H1 (cell line): ENCODE data around the gene RBMS1. TPM values are rescaled to one million over a fixed set of nuclear protein-coding genes. Genes with fewer than 3 reads are reported as not detected.

Experiments used
- CTCF ChIA-PET: fragments of 300-600 bp; sonication (Branson Sonifier 250); formaldehyde crosslinking; loops from one replicate; lab custom pipeline; 2021; ENCODE audit not compliant: partially characterized antibody; lab: Charles Lee
- POLR2A ChIA-PET: fragments of 300-600 bp; sonication (Branson Sonifier 250); formaldehyde crosslinking; loops from one replicate; lab custom pipeline; 2021; ENCODE audit warnings: inconsistent platforms; ENCODE audit not compliant: partially characterized antibody; lab: Charles Lee
- DNase-seq, 2 experiments: peaks; one replicate each; pipeline versions ENCODE4 v3.0.0 to v3.0.0-alpha.2; 2010 to 2022; ENCODE audit warnings: low spot score in 2 of 2, low read depth in 1 of 2, mixed read lengths in 1 of 2
- FAIRE-seq: peaks from 2 replicates; lab custom pipeline; 2011; peaks lifted over from hg19 to GRCh38; lab: Jason Lieb, UNC
- H2AFZ ChIP-seq: 2 replicates; pipeline ENCODE4 v1.8.1; 2012; ENCODE audit warnings: low read length, inconsistent platforms
- H2AK5ac ChIP-seq: 2 replicates; pipeline ENCODE4 v1.6.1; 2013; ENCODE audit warnings: low read depth, low read length
- H2BK120ac ChIP-seq: replicated peaks from 2 replicates; pipeline ENCODE3; 2013; ENCODE audit warnings: low read depth, low read length, inconsistent platforms
- H2BK12ac ChIP-seq: 2 replicates; pipeline ENCODE4 v1.6.1; 2013; ENCODE audit warnings: low read depth, low read length
- H2BK15ac ChIP-seq: 2 replicates; pipeline ENCODE4 v1.6.1; 2013; ENCODE audit warnings: low read length
- H2BK20ac ChIP-seq: 2 replicates; pipeline ENCODE4 v1.6.1; 2013; ENCODE audit warnings: low read length
- H2BK5ac ChIP-seq: 2 replicates; pipeline ENCODE4 v1.6.1; 2013; ENCODE audit warnings: low read depth, low read length
- H3K14ac ChIP-seq: 2 replicates; pipeline ENCODE4 v1.6.1; 2013; ENCODE audit warnings: inconsistent platforms; ENCODE audit not compliant: insufficient read length
- H3K18ac ChIP-seq: 2 replicates; pipeline ENCODE4 v1.6.1; 2013; ENCODE audit warnings: low read length; ENCODE audit errors: extremely low read depth
- H3K23ac ChIP-seq: 2 replicates; pipeline ENCODE4 v1.6.1; 2013; ENCODE audit warnings: inconsistent platforms; ENCODE audit not compliant: insufficient read length
- H3K23me2 ChIP-seq: 2 replicates; pipeline ENCODE4 v1.6.1; 2013; ENCODE audit warnings: low read depth, low read length
- H3K27ac ChIP-seq: 2 replicates; pipeline ENCODE4 v1.6.1; 2011; ENCODE audit warnings: low read depth, low read length, inconsistent platforms
- H3K27me3 ChIP-seq, 4 experiments: replicated peaks in 1 of 4; 1 replicate in 1 of 4; 2 replicates in 3 of 4; pipeline versions ENCODE4 v1.6.1 to v1.8.1; 2011 to 2013; ENCODE audit warnings: low read length in 3 of 4, mild to moderate bottlenecking in 3 of 4, inconsistent platforms in 2 of 4, mixed read lengths in 2 of 4, moderate library complexity in 1 of 4; ENCODE audit not compliant: control insufficient read depth in 3 of 4, insufficient read depth in 3 of 4; ENCODE audit errors: extremely low read depth in 1 of 4
- H3K36me3 ChIP-seq, 4 experiments: 2 replicates each; pipeline versions ENCODE4 v1.6.1 to v1.8.1; 2011 to 2013; ENCODE audit warnings: mild to moderate bottlenecking in 4 of 4, low read length in 3 of 4, moderate library complexity in 2 of 4, control low read depth in 1 of 4, inconsistent platforms in 1 of 4; ENCODE audit not compliant: insufficient read depth in 4 of 4, control insufficient read depth in 2 of 4
- H3K4ac ChIP-seq: replicated peaks from 2 replicates; pipeline ENCODE3; 2013; ENCODE audit warnings: low read length, low read depth, mixed read lengths, inconsistent platforms; ENCODE audit not compliant: insufficient read length
- H3K4me1 ChIP-seq, 4 experiments: replicated peaks in 1 of 4; 1 replicate in 1 of 4; 2 replicates in 3 of 4; pipeline versions ENCODE4 v1.6.1 to v1.8.1; 2011 to 2013; ENCODE audit warnings: low read length in 3 of 4, inconsistent platforms in 2 of 4, mixed read lengths in 1 of 4; ENCODE audit not compliant: insufficient read depth in 4 of 4, control insufficient read depth in 3 of 4
- H3K4me2 ChIP-seq, 2 experiments: 2 replicates each; pipeline versions ENCODE4 v1.6.1 to v1.8.1; 2011 to 2013; ENCODE audit warnings: low read depth in 2 of 2, low read length in 2 of 2, control low read depth in 1 of 2, inconsistent platforms in 1 of 2, mild to moderate bottlenecking in 1 of 2; ENCODE audit not compliant: insufficient read depth in 1 of 2
- H3K4me3 ChIP-seq, 4 experiments: fragments of 200-600, 300-600 bp in 1 of 4; sonication (generic), shearing (Covaris generic), sonication (Bioruptor Twin) in 1 of 4; 2 replicates each; pipeline versions ENCODE4 v1.5.1 to v1.8.1; 2011 to 2016; ENCODE audit warnings: low read length in 4 of 4, low read depth in 3 of 4, control low read depth in 2 of 4, inconsistent platforms in 2 of 4, mild to moderate bottlenecking in 2 of 4, mixed read lengths in 1 of 4, moderate library complexity in 1 of 4; ENCODE audit not compliant: insufficient read depth in 2 of 4; ENCODE audit errors: extremely low read depth in 1 of 4
- H3K56ac ChIP-seq: replicated peaks from 2 replicates; pipeline ENCODE3; 2013; ENCODE audit warnings: low read depth, mild to moderate bottlenecking, mixed read lengths, low read length, inconsistent platforms; ENCODE audit not compliant: insufficient read length
- H3K79me1 ChIP-seq: 2 replicates; pipeline ENCODE4 v1.6.1; 2013; ENCODE audit warnings: low read depth, low read length, control low read depth
- H3K79me2 ChIP-seq, 2 experiments: 2 replicates each; pipeline versions ENCODE4 v1.6.1 to v1.8.1; 2012 to 2013; ENCODE audit warnings: low read length in 2 of 2, mild to moderate bottlenecking in 2 of 2, inconsistent platforms in 1 of 2; ENCODE audit not compliant: insufficient read depth in 2 of 2, control insufficient read depth in 1 of 2
- H3K9ac ChIP-seq, 4 experiments: replicated peaks in 1 of 4; 1 replicate in 1 of 4; 2 replicates in 3 of 4; pipeline versions ENCODE4 v1.6.1 to v1.8.1; 2011 to 2013; ENCODE audit warnings: low read depth in 3 of 4, low read length in 3 of 4, control low read depth in 2 of 4, mild to moderate bottlenecking in 2 of 4, moderate library complexity in 2 of 4, inconsistent platforms in 1 of 4; ENCODE audit errors: extremely low read depth in 1 of 4
- H3K9me3 ChIP-seq, 2 experiments: 2 replicates each; pipeline versions ENCODE4 v1.6.1 to v1.8.1; 2012 to 2013; ENCODE audit warnings: mild to moderate bottlenecking in 2 of 2, moderate library complexity in 2 of 2, control low read depth in 1 of 2, inconsistent platforms in 1 of 2, low read depth in 1 of 2, low read length in 1 of 2, mixed read lengths in 1 of 2; ENCODE audit not compliant: insufficient read depth in 2 of 2
- H4K20me1 ChIP-seq, 2 experiments: replicated peaks in 1 of 2; 2 replicates each; pipeline versions ENCODE3 to v1.8.1; 2011 to 2013; ENCODE audit warnings: inconsistent platforms in 2 of 2, low read length in 2 of 2, mild to moderate bottlenecking in 1 of 2; ENCODE audit not compliant: insufficient read depth in 2 of 2, control insufficient read depth in 1 of 2
- H4K5ac ChIP-seq: 2 replicates; pipeline ENCODE4 v1.6.1; 2013; ENCODE audit warnings: low read length, low read depth, mixed read lengths, inconsistent platforms; ENCODE audit not compliant: insufficient read length
- H4K8ac ChIP-seq: 2 replicates; pipeline ENCODE4 v1.8.0; 2013; ENCODE audit warnings: mild to moderate bottlenecking, moderate library complexity, low read length, inconsistent platforms; ENCODE audit not compliant: insufficient read depth; ENCODE audit errors: extremely low read depth
- H4K91ac ChIP-seq: replicated peaks from 2 replicates; pipeline ENCODE3; 2013; ENCODE audit warnings: low read length, mixed read lengths, inconsistent platforms; ENCODE audit not compliant: insufficient read length
- GTF2F1 ChIP-seq: IDR thresholded peaks from 2 replicates; pipeline ENCODE4 v1.6.1; 2012; ENCODE audit warnings: low read depth, low read length, improper control_type of control experiment, borderline replicate concordance
- RBBP5 ChIP-seq: IDR thresholded peaks from 2 replicates; pipeline ENCODE4 v1.7.1; 2012; ENCODE audit warnings: low read depth, mild to moderate bottlenecking, inconsistent platforms, low read length, moderate library complexity, borderline replicate concordance
- WGBS, 2 experiments: shearing (Covaris generic) in 1 of 2; methylation state at CpG; one replicate each; pipeline versions ENCODE4 v1.1.6 to v1.1.7; 2013 to 2015; ENCODE audit warnings: low lambda C conversion rate in 2 of 2, mixed read lengths in 2 of 2, inconsistent platforms in 1 of 2, low coverage in 1 of 2, missing lambda C conversion rate in 1 of 2; ENCODE audit not compliant: insufficient replicate concordance in 2 of 2, insufficient coverage in 1 of 2, insufficient read length in 1 of 2; ENCODE audit errors: extremely low coverage in 1 of 2, missing lambda C conversion rate in 1 of 2; 5-methylcytosine and 5-hydroxymethylcytosine counted together
- polyA plus RNA-seq, 7 experiments: library from polyadenylated mRNA; depleted of rRNA in 3 of 7; stranded (reverse) in 5 of 7; unstranded in 2 of 7; fragments of >200 nt in 5 of 7; fragments of 200-250 nt in 2 of 7; gene quantifications; 1 replicate in 5 of 7; 2 replicates in 1 of 7; 4 replicates in 1 of 7; pipeline versions ENCODE4 v1.2.1 to v1.2.3, GENCODE V29; 2011 to 2013; ENCODE audit warnings: missing spikeins in 2 of 7, mixed read lengths in 2 of 7
- total RNA-seq: library from RNA; stranded (reverse); fragmentation: NEBNext Ultra II Directional; extraction: Animal tissue kit (Norgen Biotek cat#: 25700); gene quantifications from 2 replicates; pipeline ENCODE4 v1.2.1, GENCODE V29; 2021
- TF ChIP-seq, protein P1 (sequence below): IDR thresholded peaks from 2 replicates; pipeline ENCODE4 v1.6.1; 2012; ENCODE audit warnings: inconsistent platforms

RBMS1 gene
- total and polyA plus RNA-seq, 2 of the 8 experiments (the other 6 are each of a cell fraction or from before 2014, with no cell fraction given) = 53.7 to 60.0 TPM

DNA sequence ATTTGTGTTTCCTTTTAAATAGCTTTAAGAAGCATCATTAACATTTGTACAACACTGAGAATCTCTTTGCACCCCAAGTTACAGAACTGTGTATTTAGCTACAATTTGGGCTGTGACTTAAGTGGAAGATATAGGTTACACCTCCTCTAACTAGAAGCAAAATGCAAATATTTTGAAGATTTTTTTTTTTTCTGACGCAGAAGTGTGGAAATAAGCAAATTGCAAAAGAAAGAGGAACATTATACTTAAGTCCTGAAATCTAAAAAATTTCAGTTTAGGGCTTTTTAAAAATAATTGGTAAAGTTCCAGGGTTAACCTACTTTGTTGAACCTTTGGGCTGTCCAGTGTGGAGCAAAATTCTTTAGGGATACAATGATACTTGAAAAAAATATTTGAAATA lies 41.4 kb upstream of the RBMS1 start:
- H3K36me3 ChIP-seq = no peaks in the 10 kb centered on the region
- DNase-seq (no peak), FAIRE-seq (no peak)
- ChIA-PET CTCF (interaction anchor here (0.6 to 0.9 kb wide), 2 partner anchors 170 to 383 kb away, joined by 3 to 4 read pairs; no protein-coding TSS in a partner anchor), POLR2A (no interaction called here)
- H3K18ac ChIP-seq = no peak overlapping the region
- H3K4me3 ChIP-seq = no peak overlapping the region
- H3K23ac ChIP-seq = no peak overlapping the region
- no peak overlapping the region for H4K5ac ChIP-seq
- no peaks in the 10 kb centered on the region for H3K23me2 ChIP-seq
- H3K27me3 ChIP-seq = no peaks in the 10 kb centered on the region
- H3K27ac ChIP-seq = no peak overlapping the region
- H3K9ac ChIP-seq = no peak overlapping the region
- H3K79me2 ChIP-seq = no peaks in the 10 kb centered on the region
- H4K8ac ChIP-seq = no peak overlapping the region
- H2BK20ac ChIP-seq = no peak overlapping the region
- no peak overlapping the region for H2AFZ ChIP-seq
- WGBS, 2 experiments = 80% methylated on average over 1 of the region's 1 CpG; no CpG with 5 or more reads in 1 of the 2 experiments
- H3K79me1 ChIP-seq = no peaks in the 10 kb centered on the region
- no peak overlapping the region for H3K14ac ChIP-seq
- H4K91ac ChIP-seq = no peak overlapping the region
- no peak overlapping the region for H2BK5ac ChIP-seq
- H3K4me1 ChIP-seq = no peaks in the 10 kb centered on the region; a peak in 1 of 7 replicates
- H3K4ac ChIP-seq = no peak overlapping the region
- H2BK120ac ChIP-seq = no peak overlapping the region
- H3K9me3 ChIP-seq = no peaks in the 10 kb centered on the region; a peak in 1 of 4 replicates
- no peak overlapping the region for H3K56ac ChIP-seq
- no peak overlapping the region for H3K4me2 ChIP-seq
- no peak overlapping the region for H2BK12ac ChIP-seq
- no peak overlapping the region for H2BK15ac ChIP-seq
- no peak overlapping the region for H2AK5ac ChIP-seq
- no peaks in the 10 kb centered on the region for H4K20me1 ChIP-seq
- TF ChIP-seq RBBP5 (no peak), GTF2F1 (no peak)
- TF ChIP-seq, protein P1, sequence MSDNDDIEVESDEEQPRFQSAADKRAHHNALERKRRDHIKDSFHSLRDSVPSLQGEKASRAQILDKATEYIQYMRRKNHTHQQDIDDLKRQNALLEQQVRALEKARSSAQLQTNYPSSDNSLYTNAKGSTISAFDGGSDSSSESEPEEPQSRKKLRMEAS = no peak
